Adipocyte (in vitro differentiated cells): ENCODE data around the gene CEP68.

ENCODE experiments used
- DNase-seq: peaks from one replicate; pipeline ENCODE4 v3.0.0-alpha.2; 2015; ENCODE audit warnings: low read depth
- H3K27me3 ChIP-seq: replicated peaks from 2 replicates; pipeline ENCODE4 v1.7.0; 2013; ENCODE audit warnings: mild to moderate bottlenecking, low read length, moderate library complexity; ENCODE audit not compliant: control insufficient read depth, insufficient read depth
- H3K36me3 ChIP-seq: 2 replicates; pipeline ENCODE4 v1.7.0; 2013; ENCODE audit warnings: low read length, mild to moderate bottlenecking, moderate library complexity; ENCODE audit not compliant: control insufficient read depth, insufficient read depth, severe bottlenecking
- H3K4me1 ChIP-seq: 2 replicates; pipeline ENCODE4 v1.7.0; 2013; ENCODE audit warnings: mild to moderate bottlenecking, low read length, moderate library complexity; ENCODE audit not compliant: control insufficient read depth, insufficient read depth
- H3K4me3 ChIP-seq: 2 replicates; pipeline ENCODE4 v1.7.0; 2013; ENCODE audit warnings: mild to moderate bottlenecking, low read length, moderate library complexity
- H3K9ac ChIP-seq: 2 replicates; pipeline ENCODE4 v1.7.0; 2013; ENCODE audit warnings: mild to moderate bottlenecking, low read length, moderate library complexity
- H3K9me3 ChIP-seq: 2 replicates; pipeline ENCODE4 v1.7.0; 2013; ENCODE audit warnings: mild to moderate bottlenecking, low read length, moderate library complexity; ENCODE audit not compliant: control insufficient read depth

The CEP68 gene

GRCh38 chr2:65097844-65098243 lies 41.6 kb downstream of the CEP68 start:
- Histone ChIP-seq H3K27me3 (no peaks in the 10 kb centered on the region), H3K4me1 (peaks cover 49% of the 10 kb centered on the region), H3K4me3 (no peak overlapping the region), H3K36me3 (peaks cover 84% of the 10 kb centered on the region), H3K9me3 (no peaks in the 10 kb centered on the region), H3K9ac (no peak overlapping the region)
- no peak for DNase-seq

GRCh38 chr2:65098741-65099140 lies 42.5 kb downstream of the CEP68 start:
- Histone ChIP-seq H3K9ac (no peak overlapping the region), H3K36me3 (peaks cover 85% of the 10 kb centered on the region), H3K27me3 (no peaks in the 10 kb centered on the region), H3K4me1 (peaks cover 51% of the 10 kb centered on the region), H3K9me3 (no peaks in the 10 kb centered on the region), H3K4me3 (no peak overlapping the region)
- no peak for DNase-seq

- H3K9me3 ChIP-seq = no peaks in the 10 kb centered on the region
- peaks cover 75% of the 10 kb centered on the region for H3K36me3 ChIP-seq
- H3K9ac ChIP-seq = peak overlapping the region; percentile 1
- H3K27me3 ChIP-seq = no peaks in the 10 kb centered on the region
- H3K4me3 ChIP-seq = no peak overlapping the region
- no peak for DNase-seq
- H3K4me1 ChIP-seq = peaks cover 39% of the 10 kb centered on the region
Observed at GRCh38 chr2:65101071-65101470, 44.9 kb downstream of the CEP68 start.

GRCh38 chr2:65103013-65103715 lies 46.9 kb downstream of the CEP68 start:
- Histone ChIP-seq H3K9ac (no peak overlapping the region), H3K4me3 (no peak overlapping the region), H3K36me3 (peaks cover 61% of the 10 kb centered on the region), H3K9me3 (no peaks in the 10 kb centered on the region), H3K27me3 (no peaks in the 10 kb centered on the region), H3K4me1 (peaks cover 34% of the 10 kb centered on the region)
- no peak for DNase-seq

- no peak for DNase-seq
- Histone ChIP-seq H3K4me1 (peaks cover 29% of the 10 kb centered on the region), H3K27me3 (no peaks in the 10 kb centered on the region), H3K9me3 (no peaks in the 10 kb centered on the region), H3K36me3 (peaks cover 29% of the 10 kb centered on the region), H3K4me3 (no peak overlapping the region), H3K9ac (no peak overlapping the region)
Observed at GRCh38 chr2:65107530-65107929, 51.3 kb downstream of the CEP68 start.

- peaks cover 19% of the 10 kb centered on the region for H3K36me3 ChIP-seq
Observed at GRCh38 chr2:65108780-65109179, 52.6 kb downstream of the CEP68 start.

GRCh38 chr2:65112633-65113032 lies 56.4 kb downstream of the CEP68 start:
- H3K9me3 ChIP-seq = no peaks in the 10 kb centered on the region
- H3K9ac ChIP-seq = no peak overlapping the region
- H3K4me1 ChIP-seq = peaks cover 24% of the 10 kb centered on the region
- no peak for DNase-seq
- no peaks in the 10 kb centered on the region for H3K27me3 ChIP-seq
- peaks cover 5% of the 10 kb centered on the region for H3K36me3 ChIP-seq
- no peak overlapping the region for H3K4me3 ChIP-seq

More at GRCh38 chr2:65108780-65109179, 52.6 kb downstream of the CEP68 start:
- no peak for DNase-seq
- Histone ChIP-seq H3K9me3 (no peaks in the 10 kb centered on the region), H3K9ac (no peak overlapping the region), H3K4me3 (no peak overlapping the region), H3K27me3 (no peaks in the 10 kb centered on the region), H3K4me1 (peaks cover 28% of the 10 kb centered on the region)

- peaks cover 4% of the 10 kb centered on the region for H3K36me3 ChIP-seq
- no peak overlapping the region for H3K4me3 ChIP-seq
- no peak overlapping the region for H3K9ac ChIP-seq
- H3K9me3 ChIP-seq = no peaks in the 10 kb centered on the region
- no peaks in the 10 kb centered on the region for H3K27me3 ChIP-seq
- DNase-seq = no peak
- peaks cover 29% of the 10 kb centered on the region for H3K4me1 ChIP-seq
Observed at GRCh38 chr2:65113229-65113628, 57.0 kb downstream of the CEP68 start.

- Histone ChIP-seq H3K9ac (no peak overlapping the region), H3K27me3 (no peaks in the 10 kb centered on the region), H3K4me3 (no peak overlapping the region), H3K36me3 (peaks cover 4% of the 10 kb centered on the region), H3K4me1 (peaks cover 30% of the 10 kb centered on the region), H3K9me3 (no peaks in the 10 kb centered on the region)
- no peak for DNase-seq
Observed at GRCh38 chr2:65113816-65114215, 57.6 kb downstream of the CEP68 start.

GRCh38 chr2:65114921-65115320 lies 58.7 kb downstream of the CEP68 start:
- Histone ChIP-seq H3K27me3 (no peaks in the 10 kb centered on the region), H3K4me1 (peaks cover 32% of the 10 kb centered on the region), H3K36me3 (no peaks in the 10 kb centered on the region), H3K4me3 (no peak overlapping the region), H3K9ac (no peak overlapping the region), H3K9me3 (no peaks in the 10 kb centered on the region)
- no peak for DNase-seq

GRCh38 chr2:65116645-65117044 lies 60.4 kb downstream of the CEP68 start:
- H3K27me3 ChIP-seq = no peaks in the 10 kb centered on the region
- no peak overlapping the region for H3K4me3 ChIP-seq
- no peaks in the 10 kb centered on the region for H3K9me3 ChIP-seq
- no peaks in the 10 kb centered on the region for H3K36me3 ChIP-seq
- H3K9ac ChIP-seq = no peak overlapping the region
- peaks cover 36% of the 10 kb centered on the region for H3K4me1 ChIP-seq
- DNase-seq = no peak
